Measurements from ENCODE around the gene CDKL1. TPM values are rescaled to one million over a fixed set of nuclear protein-coding genes. Genes with fewer than 3 reads are reported as not detected.
"Not testable (repeated sequence)": the region's sequence is repeated elsewhere in the genome, so short reads cannot be mapped to it uniquely, and the experiment has no call there.

CDKL1 gene
- total RNA-seq, 1 donor from 2014 or later, result 0.81 TPM

DNA sequence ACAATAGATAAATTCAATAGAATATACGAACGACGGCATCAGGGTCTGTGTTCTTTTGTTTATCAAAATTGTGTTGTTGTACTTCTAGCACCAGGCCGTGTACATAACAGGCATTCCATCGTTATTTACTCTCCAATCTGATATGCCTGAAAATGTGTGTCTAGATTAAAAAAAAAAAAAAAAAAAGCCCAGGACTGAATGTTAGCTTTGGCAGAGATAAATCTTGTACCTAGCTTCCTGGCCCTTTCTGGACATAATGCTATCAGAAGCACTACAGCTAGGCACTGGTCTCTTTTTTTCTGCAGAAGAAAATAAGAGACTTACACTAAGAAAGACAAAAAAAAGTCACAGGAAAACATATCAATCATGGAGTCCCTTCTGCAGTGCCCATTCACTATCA, 37.0 kb downstream of the CDKL1 start:
- ATAC-seq (peak; percentile 69), DNase-seq (ENCODE audit: low spot score) (no peak)

DNA sequence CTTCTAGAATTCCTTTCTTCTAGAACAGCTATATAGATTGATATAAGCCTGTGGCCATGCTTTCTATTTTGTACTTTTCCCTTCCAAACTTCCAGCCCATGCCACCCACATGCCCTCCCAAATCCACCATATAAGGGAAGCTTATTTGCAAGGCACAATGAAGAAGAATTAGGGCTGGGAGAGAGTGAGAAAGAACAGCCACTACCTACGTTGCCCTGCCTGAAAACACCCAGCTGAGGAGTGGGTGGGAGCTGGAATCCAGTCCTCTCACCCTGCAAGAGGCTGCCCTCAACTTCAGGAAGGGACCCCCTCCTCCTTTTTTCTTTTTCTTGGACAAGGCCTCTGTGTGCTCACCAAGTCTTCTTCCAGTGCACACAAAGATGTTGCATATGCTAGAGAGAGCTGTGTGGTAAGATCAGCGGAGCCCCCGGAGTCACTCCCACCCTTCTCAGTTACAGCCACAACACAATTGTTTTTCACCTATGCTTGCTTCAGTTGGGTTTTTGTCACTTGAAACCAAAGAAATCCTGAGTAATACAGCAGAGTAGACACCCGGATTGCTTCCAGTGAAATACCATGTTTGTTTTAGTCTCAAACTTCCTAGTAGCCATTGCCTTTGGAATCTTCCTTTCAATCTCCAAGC, 38.8 kb downstream of the CDKL1 start:
- no peak for DNase-seq (ENCODE audit: low spot score)
- no peak for ATAC-seq

DNA sequence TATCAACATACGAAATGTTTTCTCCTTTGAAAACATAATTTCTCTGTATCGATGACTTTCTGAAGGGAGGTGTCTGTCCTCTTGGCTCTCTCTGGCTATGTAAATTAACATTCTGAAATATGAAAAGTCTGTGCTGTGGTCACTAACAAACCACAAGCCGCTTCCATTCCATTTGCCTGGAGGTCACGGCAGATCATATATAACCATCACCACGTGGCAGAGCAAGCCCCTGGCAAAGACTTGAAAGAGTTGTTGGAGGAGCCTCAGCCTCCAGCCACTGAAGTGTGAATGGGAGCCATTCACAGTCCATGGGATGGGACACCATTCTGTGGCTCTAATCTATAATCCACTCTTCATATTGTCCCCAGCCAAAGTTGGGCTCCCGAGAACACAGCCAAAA, 39.6 kb downstream of the CDKL1 start:
- DNase-seq (ENCODE audit: low spot score) (no peak), ATAC-seq (no peak)

DNA sequence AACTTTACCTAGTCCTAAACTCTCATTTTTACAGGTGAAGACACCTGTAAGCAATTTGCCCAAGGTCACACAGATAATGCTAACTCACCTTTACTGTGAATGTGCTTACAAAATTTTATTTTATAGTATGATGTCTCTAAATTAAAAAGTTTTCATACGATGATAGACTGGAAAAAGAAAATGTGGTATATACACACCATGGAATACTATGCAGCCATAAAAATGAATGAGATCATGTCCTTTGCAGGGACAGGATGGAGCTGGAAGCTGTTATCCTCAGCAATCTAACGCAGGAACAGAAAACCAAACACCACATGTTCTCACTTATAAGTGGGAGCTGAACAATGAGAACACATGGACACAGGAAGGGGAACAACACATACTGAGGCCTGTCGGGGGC, 40.4 kb downstream of the CDKL1 start:
- not testable (repeated sequence) for ATAC-seq; DNase-seq (ENCODE audit: low spot score)

DNA sequence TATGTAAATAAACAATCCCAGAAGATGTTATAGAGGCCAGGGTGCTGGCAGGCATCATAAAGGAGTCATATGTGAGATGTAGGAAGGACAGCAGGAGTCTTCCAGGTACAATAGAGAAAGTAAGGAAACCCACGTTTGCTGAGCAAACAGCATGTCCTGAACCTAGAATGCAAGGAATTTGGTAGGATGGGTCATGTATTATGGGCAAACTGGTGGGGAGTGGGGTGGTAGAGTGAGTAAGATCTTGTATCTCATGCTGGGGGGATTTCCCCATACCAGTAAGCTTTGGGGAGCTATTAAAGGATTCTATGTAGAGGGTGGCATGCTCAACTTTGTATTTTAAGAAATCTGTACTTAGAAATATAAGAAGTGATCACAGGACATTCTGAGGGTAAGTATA, 41.0 kb downstream of the CDKL1 start:
- ATAC-seq (no peak), DNase-seq (ENCODE audit: low spot score) (no peak)

DNA sequence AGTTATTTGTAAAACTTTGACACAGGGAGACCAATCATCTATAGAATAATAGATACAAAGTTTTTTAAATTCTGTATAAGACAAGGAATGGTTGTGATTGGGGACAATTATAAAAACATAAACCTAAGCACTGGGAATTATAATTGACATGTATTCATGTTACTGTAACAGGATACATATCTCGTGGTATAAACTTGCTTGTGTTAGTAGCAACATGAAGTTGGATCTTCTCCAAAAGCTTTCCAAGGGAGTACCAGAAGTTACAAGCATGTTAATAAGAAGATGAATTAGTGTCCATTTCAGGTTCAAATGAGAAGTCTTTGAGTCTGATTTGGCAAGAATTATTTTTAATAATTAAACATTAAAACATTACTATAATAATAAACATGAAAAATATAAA, 42.2 kb downstream of the CDKL1 start:
- DNase-seq (ENCODE audit: low spot score) (no peak), ATAC-seq (no peak)

DNA sequence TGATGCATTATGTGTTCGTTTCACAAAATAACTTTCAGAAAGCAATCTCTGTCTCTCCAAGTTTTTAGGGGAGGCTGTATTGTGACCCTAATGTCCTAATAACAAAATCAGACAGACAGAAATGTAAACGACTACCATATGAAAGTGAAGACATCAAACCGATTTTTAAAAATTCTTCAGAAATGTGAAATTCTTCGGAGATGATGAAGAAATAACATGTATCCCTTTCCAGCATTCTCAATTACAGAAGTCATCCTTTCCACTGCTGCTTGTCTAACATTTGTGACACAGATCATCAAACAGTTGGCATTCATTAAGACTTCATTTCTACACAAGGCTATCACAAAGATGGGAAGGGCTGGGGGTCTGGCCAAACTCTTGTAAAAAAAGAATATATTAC, 43.6 kb downstream of the CDKL1 start:
- ATAC-seq (no peak), DNase-seq (ENCODE audit: low spot score) (no peak)

DNA sequence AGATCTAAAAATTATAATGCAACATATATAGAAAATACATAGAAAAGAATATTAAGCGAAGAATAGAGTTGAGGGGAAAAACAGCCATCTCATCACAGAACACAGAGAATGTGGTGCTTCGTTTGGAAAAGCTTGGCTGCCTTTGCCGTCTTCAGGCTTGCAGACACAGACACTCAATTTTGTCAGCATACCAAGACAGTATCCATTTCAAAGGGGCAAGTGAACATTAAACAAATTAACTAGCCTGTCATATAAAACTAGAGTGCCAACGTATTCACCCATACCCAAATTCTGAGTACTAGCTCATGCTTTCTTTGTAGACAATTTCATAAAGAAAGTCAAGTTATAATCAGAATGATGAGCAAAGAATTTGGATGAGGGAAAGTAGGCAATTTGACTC, 44.1 kb downstream of the CDKL1 start:
- DNase-seq (ENCODE audit: low spot score), result no peak
- ATAC-seq, result no peak

DNA sequence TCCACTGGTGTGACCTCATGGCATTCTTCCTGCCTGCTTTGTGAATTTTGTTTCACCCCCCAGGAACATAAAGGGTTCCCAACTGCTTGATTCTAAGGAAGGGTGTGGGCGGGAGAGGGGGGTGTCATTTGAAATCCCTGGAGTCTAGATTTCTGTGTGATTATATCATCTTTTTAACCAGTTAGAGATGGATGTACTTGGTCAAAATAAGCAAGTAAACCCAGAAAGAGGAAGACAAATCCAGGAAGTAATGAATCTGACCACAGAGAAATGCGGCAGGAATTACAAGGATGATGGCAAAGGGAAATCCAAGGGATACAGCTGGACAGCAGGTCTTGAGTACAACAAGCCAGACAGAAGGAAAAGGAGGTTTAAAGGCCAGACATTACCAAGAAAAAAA, 45.7 kb downstream of the CDKL1 start:
- no peak for DNase-seq (ENCODE audit: low spot score)
- ATAC-seq, result no peak

DNA sequence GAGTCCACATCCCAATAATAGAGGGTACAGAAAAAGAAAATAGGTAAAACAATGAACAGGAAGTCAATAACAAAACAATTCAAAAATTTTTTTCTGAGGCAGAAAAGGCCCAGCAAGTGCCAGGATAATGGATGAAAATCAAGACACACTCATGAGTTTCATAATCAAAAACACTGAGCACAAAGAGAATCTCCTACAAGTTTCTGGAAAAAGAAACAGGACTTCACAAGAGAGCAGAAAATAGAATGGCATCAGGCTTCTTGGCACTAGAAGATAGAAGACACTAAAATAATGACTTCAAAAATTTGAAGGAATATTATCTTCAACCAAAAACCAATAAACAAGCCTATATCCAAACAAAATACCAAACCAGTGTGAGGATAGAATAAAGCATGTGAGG, 47.7 kb downstream of the CDKL1 start:
- DNase-seq (ENCODE audit: low spot score) (no peak), ATAC-seq (no peak)

DNA sequence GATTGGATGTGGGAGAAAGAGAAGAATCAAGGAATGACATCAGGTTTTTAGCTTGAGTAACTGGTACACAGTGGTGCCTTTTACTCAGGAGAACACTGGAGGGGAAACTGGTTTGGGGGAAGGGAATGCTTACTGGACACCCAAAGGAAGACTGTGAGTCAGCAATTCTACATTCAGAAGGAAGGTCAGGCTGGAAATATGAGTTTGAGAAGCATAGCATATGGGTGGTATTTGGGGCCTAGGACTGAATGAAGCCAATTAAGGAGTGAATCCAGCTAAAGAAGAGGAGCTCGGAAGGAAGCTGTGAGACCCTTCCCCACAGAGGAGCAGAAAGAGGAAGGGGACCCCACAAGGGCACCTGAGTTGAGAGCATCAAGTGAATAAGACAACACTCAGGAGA, 49.2 kb downstream of the CDKL1 start:
- no peak for ATAC-seq
- no peak for DNase-seq (ENCODE audit: low spot score)

DNA sequence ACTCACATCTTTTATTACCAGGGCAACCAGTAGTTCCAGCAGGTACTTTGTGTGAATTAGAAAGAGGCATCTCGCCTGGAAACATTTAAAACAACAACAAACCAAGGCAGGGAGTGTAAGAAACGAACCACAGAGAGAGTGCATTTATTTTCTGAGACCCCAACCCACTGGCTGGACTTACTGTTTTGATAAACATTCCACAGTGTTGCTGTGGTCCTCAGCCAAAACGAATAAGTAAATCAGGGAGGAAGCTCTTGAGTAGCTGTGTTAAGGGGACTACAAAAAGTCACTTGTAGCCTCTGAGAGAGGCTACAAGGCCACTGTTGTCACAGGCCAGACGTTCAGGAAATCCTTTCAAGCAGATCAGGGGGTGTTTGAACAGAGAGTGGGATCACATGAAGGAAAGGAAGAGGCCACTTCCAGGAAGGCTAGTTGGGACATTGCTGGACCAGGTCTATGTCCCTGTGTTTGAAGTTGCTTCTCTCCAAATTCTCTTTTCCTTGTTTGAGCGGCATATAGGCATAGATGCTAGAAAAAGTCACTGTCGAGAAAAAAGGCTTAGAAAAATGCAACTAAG, 50.7 kb downstream of the CDKL1 start:
- ATAC-seq (no peak), DNase-seq (ENCODE audit: low spot score) (no peak)

DNA sequence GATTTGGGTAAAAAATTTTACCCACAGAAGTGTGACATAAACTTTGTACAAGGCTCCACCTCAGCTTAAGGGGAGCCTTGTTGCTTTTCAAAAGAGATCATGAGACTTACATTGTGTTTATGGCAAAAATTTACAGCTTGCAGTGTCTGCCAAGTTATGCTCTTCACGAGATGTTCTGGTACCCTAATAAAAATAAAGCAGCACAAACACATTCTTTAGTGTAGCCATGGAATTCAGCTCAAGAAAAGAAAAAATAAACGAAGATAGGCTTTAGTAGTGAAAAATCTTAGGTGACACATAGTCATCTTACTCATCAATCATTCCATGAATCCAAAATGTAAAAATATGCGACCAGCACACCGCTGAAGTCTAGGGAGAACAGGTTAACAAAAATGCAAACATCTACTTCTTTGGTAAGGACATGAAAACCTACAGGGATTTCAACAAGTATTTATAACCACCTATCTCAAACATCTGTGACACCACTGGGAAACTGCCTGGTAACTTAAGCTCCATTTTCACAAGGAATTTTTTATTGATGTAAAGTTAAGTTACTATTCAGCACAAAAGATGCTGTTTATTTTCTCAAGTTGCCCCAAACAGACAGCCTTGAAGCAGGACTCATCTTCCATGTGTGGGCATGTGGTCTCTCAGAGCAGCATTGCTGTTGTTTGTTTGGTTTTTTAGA, 51.7 kb downstream of the CDKL1 start:
- DNase-seq (ENCODE audit: low spot score) (no peak), ATAC-seq (no peak)

DNA sequence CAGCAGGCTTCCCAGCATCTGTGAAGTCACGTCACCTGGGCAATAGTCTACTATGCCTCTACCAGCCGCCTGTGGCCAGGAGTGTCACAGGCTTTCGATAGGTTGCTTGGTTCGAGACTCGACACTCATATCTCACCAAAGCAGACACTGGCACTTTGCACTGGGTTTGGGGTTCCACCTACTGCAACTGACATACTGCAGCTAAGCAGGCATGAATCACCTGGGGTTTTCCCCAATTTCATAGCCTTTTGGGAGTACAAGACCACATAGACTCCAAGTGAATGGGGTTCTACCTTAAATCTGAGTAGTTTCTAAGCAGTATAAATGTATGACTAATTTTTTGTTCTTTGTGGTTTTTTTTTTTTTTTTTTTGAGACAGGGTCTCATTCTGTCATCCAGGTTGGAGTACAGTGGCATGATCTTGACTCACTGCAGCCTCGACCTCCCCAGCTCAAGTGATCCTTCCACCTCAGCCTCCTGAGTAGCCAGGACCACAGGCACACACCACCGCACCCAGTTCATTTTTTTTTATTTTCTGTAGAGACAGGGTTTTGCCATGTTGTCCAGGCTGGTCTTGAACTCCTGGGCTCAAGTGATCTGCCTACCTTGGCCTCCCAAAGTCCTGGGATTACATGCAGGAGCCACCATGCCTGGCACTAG, 52.4 kb downstream of the CDKL1 start:
- no peak for ATAC-seq

DNA sequence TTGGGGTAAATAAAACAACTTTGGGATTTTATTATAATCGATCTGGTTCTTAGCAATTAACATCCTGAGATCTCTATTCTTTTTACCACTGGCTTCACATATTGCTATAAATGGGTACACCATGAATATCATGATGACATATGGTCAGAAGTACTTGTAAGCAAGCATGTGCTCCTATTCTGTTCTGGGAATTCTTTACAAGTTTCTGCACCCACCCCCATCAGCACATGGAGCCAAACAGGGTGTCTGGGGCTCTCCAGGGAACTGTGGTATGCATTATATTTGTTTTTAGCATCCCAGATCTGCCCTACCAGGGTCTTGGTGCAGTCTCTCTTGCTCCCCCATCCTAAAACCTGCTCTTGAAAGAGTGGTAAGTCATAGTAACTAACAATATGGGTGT, 53.2 kb downstream of the CDKL1 start:
- ATAC-seq, result no peak
- DNase-seq (ENCODE audit: low spot score), result no peak

More for the DNA sequence above, 52.4 kb downstream of the CDKL1 start:
- no peak for DNase-seq (ENCODE audit: low spot score)

DNA sequence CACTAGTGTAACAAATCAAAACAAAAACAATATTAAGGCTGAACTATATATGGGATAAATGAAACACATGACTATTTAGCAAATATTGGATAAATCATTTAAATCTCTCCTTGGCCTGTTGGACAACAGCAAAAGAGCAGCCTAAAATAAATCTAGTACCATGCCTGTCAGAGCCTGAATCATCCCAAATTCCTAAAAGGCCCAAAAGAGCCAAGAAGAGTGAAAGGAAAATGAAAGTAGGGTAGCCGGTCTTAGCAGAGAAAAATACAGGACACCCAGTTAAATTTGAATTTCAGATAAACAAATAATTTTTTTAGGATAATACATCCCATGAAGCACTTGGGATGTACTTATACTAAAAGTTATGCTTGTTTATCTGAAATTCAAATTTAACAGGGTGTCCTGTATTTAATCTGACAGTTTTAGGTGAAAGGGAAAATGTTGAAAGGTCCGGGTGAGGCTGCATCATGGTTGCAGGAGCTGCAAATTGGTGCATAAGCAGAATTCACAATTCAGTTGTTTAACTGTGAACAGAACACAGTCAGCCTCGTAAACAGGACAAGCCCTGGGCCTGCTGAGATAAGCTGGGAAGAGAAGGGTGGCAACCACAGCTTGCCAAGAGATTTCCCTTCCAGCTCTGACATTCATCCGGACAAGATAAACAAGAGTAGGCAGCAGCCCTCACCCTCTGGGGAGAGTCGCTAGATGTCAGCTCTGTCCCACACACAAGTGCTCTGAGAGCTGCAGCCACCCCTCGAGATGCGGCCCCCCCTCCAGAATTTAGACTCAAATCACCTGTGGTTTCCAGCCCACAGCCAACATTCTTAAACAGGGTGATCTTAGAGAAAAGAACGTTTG, 54.2 kb downstream of the CDKL1 start:
- ATAC-seq, result peak; percentile 99
- DNase-seq (ENCODE audit: low spot score), result peak; percentile 77

DNA sequence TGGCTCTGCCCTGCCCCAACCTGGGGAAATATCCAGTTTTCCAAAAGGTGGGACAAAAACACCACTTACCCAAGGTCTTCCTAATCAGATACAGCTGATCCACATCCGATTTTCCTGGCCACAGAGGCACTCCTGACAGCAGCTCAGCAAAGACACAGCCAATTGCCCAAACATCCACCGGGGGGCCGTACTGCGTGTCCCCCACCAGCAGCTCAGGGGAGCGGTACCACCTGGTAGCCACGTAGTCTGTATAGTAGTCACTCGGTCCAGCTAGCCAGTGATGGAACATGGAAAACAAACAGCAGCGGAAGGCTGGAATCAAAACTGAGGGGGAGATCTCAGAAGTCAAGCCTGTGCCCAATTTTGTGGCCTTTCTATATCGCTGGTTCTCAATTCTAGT, 55.7 kb downstream of the CDKL1 start:
- ATAC-seq, result no peak
- DNase-seq (ENCODE audit: low spot score), result no peak

DNA sequence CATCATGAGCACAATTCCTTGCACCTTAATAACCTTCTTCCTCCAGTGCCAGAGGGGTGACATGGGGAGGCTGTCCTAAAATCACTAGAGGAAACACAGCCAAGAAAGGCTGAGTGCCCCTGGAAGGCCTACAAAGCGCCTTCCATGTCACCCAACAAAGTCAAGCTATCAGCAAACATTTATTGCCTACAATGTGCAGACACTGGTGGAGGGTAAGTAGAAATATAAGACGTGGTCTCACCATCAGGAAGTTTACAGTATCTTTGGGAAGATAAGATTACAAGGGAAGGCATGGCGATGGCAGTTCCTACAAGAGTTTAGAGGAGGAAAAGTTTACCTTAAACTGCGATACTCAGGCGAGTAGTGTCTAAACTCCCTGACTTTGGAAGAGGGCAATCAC, 56.6 kb downstream of the CDKL1 start:
- DNase-seq (ENCODE audit: low spot score) (no peak), ATAC-seq (no peak)

DNA sequence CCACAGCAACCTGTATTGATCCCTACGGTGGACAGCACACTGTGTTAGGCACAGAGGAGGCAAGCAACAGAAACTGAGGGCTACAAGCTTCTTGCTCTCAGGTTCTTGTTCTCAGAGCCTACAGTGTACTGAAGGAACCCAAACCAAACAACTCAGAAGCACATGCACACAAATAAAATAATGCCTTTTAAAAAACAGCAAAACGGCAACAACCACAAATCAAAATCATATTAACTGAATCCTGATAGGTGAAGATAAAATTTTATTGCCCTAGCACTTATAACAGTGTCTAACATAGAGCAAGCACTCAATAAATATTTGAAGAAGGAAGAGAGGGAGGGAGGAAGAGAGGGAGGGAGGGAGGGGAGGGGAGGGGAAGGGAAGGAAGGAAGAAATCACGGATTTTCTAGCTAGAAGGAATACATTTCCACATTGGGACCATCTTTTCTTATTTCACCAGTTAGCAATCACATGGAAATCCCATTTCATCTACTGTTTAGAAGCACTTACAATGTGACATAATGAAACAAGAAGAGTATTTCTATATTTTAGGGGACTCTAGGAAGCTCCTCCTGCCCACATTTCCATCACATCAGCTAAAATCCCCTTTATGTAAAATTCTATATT, 57.4 kb downstream of the CDKL1 start:
- DNase-seq (ENCODE audit: low spot score), result no peak
- no peak for ATAC-seq

DNA sequence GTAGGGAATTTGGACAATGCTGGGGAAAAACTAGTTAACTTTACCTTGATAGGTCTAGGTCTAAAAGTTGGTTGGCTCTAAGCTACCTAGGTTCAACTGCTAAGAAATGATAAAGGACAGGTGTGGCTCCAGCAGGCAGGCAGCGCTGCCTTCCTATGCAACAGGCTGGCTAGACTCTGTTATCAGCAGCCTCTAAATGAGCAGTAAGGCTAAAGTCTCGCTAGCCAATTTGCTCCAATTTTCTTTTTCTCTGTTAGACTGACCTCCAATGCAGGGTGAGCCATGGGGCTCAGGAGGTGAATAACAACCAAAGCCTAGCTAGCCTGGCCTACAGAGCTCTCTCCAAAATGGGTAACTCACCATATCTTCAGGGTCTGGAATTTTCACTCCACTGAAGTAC, 58.1 kb downstream of the CDKL1 start:
- ATAC-seq (no peak), DNase-seq (ENCODE audit: low spot score) (no peak)

All from left lobe of liver (tissue), 2 donors.